Right renal pelvis (tissue), 4 donors: Measurements from ENCODE around the gene CLDN3. TPM values are rescaled to one million over a fixed set of nuclear protein-coding genes. Genes with fewer than 3 reads are reported as not detected.

ENCODE experiments used
- polyA plus RNA-seq, 4 donors: library from polyadenylated mRNA; unstranded; fragments of 120-200 nt; gene quantifications; one replicate each; pipeline ENCODE4 v1.2.1, GENCODE V29; 2013; ENCODE audit not compliant: insufficient read length in 4 of 4

Gene CLDN3
- polyA plus RNA-seq, 4 donors, result 32.9 to 69.5 (median 42.5) TPM

Other genes with a start within 250 kb of the CLDN3 start
- gene BAZ1B, start 248.0 kb downstream of the CLDN3 start, polyA plus RNA-seq, result 10 to 100 TPM; 69.0 to 78.0 (median 73.6) TPM
- gene BCL7B, start 212.6 kb downstream of the CLDN3 start, polyA plus RNA-seq, result 10 to 100 TPM; 37.3 to 43.0 (median 39.5) TPM
- gene TBL2, start 191.7 kb downstream of the CLDN3 start, polyA plus RNA-seq, result 10 to 100 TPM; 38.9 to 46.2 (median 41.1) TPM
- gene MLXIPL, start 145.7 kb downstream of the CLDN3 start, polyA plus RNA-seq, result 1 to 10 TPM; 2.6 to 5.1 (median 4.3) TPM
- 10 to 100 TPM; 12.1 to 19.4 (median 14.7) TPM for gene VPS37D, start 102.4 kb downstream of the CLDN3 start, polyA plus RNA-seq
- gene DNAJC30, start 86.8 kb downstream of the CLDN3 start, polyA plus RNA-seq, result 10 to 100 TPM; 11.5 to 12.8 (median 11.7) TPM
- gene BUD23, start 86.7 kb downstream of the CLDN3 start, polyA plus RNA-seq, result 100 to 1,000 TPM in 1 of 4 donors, 10 to 100 TPM in 3; 79.9 to 104 (median 88.3) TPM
- gene STX1A, start 50.6 kb downstream of the CLDN3 start, polyA plus RNA-seq, result 10 to 100 TPM in 1 of 4 donors, 1 to 10 TPM in 3; 7.3 to 11.2 (median 8.8) TPM
- 10 to 100 TPM; 27.7 to 31.2 (median 29.6) TPM for gene ABHD11, start 31.5 kb downstream of the CLDN3 start, polyA plus RNA-seq
- 10 to 100 TPM; 76.7 to 94.6 (median 83.2) TPM for gene CLDN4, start 60.7 kb upstream of the CLDN3 start, polyA plus RNA-seq
- 10 to 100 TPM in 1 of 4 donors, 1 to 10 TPM in 3; 6.2 to 10.8 (median 7.9) TPM for gene METTL27, start 72.2 kb upstream of the CLDN3 start, polyA plus RNA-seq
- gene TMEM270, start 90.9 kb upstream of the CLDN3 start, polyA plus RNA-seq, result under 1 TPM in 1 of 4 donors, not detected in 3; 0.08 TPM